ENCODE measurements around the gene MGRN1.

The MGRN1 gene

DNA sequence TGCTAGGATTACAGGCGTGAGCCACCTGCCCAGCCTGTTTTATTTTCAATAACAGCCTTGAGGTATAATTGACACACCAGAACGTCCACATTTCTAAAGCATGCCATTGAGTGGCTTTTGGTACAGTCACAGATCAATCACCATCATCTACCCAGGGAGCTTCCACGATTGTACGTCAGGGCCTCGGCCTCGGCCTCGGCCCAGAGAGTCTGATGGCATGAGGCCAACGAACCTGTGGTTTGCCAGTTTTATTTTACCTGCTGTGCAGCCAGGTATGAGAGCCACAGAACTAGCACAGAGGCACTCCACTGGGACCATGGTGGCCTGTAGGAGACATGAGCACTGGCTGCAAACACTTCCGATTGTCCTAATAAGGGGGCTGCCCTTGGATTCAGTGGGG lies 18.3 kb upstream of the MGRN1 start:
- no peak for DNase-seq

DNA sequence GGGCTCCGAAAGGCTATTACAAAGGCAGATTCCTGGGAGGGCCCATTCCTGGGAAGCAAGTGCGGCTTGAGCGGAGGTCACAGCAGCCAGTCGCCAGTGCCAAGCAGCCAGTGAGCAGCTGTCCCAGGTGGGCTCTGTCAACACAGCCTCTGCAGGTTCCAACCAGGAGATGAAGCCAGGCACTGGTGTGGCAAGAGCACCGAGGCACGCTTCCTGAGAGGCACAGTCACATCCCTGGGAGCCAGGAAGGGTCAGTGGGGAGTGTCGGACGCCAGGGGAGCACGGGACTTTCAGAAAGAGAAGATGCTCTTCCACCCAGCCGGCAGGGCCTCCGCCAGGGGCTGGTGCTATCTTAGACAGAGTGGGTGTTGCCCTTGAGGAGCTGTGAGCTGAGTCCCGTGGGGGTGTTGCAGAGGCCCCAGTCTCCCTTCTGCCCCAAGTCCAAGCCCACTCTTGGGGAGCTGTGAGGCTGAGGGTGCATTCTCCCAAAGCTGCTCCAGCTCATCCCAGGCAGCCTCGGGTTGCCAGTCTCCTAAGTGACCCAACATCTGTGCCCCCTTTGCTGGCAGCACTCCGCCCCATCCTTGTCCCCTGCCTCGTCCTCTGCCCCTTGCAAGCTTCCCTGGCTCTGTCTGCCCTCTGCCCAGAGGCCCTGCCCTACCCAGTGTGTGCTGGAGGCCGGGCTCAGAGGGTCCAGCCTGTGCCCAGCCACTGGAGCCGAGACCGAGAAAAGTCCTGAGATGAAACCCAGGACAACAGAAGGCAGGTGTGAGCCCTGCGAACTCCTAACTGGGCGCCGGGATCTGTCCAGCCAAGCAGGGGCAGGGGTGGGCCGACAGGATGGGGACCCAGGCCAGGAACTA lies 16.6 kb upstream of the MGRN1 start:
- no peak for DNase-seq

DNA sequence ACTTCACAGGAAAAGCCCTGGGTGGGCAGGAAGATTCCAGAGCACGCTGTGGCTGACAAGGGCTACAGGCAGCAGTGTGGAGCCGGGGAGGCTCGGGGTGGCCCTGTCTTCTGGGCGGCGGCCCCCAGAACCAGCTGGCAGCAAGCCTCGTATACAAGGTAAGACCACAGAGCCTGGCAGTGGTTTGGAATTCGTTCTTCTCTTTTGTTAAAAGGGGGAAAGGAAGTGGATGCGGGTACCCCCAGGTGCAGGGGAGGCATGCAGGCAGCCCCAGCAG lies 16.0 kb upstream of the MGRN1 start:
- DNase-seq = no peak

DNA sequence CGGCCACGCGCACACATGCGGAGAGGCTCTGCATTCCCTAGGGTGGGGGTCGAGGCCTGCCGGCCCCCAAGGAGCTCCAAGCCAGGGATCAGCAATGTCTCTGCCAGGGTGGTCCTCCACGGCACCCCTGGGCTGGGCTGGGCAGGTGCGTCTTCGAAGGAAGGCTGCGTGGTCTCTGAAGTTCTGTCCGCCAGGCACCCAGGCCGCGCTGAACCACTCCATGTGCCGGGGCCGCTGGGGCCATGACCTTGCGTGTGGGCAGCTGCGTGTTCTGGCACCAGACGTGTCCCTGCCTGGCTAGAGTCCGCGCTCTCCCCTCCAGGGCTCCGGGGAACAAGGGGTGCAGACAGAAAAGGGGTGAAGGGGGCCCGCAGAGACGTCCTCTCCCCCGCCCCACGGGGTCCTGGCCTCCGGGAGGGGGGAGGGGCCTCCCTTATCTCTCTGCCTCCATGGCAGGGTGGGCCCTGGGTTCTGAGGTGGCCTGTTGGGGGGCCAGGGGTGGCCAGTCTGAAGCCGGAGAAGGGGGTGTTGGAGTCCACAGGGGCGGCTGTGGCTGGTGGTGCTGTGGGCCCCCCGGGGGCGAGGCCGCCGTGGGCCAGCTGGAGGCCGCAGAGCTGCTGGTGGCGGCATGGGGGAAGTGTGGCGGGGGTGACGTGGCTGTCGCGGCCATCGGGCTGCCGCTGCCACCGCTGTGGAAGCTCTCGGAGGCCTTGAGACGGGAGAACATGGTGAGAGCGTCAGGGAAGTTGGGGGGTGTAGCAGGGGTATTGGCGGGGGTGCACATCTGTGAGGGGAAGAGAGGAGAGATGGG lies 15.2 kb upstream of the MGRN1 start:
- no peak for DNase-seq

DNA sequence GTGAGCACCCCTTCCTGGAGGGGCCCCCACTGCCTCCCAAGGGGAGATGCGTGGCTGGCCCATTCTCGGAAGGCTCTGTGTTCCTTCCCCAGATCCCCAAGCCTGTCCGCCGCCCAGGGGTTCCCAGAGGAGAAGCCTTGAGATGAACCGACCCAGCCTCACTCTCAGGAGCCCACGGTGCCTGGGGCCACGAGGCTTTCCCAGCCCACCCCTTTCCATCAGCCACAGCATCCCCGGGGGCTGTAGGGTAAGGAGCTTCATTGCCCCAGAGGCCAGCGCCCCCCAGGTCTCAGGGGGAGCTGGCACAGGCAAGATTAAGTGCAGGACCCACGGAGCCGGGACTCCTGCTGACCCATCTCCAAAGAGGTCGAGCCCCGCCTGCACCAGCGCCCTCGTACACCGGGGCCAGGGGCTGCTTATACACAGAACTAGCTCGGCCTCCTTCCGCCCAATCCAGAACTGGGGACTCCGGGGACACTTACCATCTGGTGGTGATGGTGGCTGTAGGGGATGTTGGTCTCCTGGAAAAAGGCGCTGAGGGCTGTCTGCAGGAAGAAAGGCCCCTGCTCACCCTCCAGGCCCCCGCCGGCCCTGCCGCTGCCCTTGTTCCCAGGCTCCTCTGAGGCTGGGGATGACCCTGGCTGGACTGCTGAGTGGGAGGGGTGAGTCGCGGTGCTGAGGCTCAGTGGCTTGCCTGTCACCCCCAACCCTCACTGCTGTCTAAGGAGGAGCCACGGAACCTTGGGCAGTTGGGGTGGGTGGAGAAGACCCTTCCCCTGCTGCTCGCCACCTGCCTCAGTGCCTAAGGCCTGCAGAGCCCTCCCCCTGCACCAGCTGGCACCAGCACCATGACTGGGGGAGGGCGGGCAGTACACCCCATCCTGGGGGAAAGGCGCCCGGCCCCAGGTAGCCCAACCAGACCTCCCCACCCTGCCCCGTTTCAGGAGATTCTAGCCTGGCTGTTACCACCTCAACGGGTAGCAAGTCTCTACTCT lies 14.3 kb upstream of the MGRN1 start:
- no peak for DNase-seq

DNA sequence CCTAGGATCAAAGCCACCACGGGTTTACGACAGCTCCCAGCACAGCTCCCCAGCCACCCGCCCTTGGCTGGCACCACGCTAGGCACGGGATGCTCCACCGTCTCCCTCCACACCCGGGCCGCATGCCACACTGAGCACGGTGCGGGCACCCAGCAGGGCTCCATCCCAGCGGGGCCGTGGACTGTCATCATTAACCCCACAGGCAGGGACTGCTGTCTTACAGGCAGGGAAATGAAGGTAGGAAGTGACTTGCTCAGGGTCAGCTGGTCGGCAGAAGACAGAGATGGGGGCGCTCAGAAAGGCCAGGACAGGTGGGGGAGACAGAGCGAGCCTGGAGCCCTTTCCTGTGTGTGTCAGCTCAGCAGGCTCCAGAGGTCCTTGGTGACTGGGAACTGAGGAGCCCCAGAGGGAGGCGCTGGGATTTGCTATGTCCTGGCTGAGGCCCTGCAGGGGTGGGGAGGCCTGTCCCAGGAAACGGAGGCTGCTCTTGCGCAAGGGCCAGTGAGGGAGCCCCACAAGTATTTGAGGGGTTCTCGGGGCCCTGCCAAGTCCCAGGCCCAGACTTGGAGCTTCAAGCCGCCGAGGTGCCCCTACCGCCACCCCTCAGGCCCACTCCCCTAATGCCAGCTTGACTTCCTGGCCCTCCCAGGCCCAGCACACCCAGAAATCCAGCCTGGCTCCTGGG lies 13.1 kb upstream of the MGRN1 start:
- DNase-seq = no peak

DNA sequence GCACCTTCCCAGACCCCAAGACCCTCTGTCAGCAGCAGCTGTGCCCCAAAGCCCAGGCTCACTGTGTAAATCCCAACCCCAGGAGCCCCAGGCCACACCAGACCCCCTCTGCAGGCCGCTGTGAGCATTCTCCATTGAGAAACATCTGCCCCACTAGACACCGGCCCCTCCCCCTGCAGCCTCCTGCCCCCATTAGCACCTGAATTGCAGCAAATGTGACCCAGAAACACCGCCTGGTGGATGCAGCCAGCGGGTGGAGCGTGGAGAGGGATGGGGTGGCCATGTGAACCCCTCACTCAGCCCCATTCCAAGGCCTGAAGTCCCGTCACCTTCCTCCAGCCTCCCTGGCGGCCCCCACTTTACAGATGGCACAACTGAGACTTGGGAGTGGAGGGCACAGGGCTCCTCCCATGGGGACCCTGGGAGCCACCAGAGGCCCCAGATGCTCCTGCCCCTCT lies 12.1 kb upstream of the MGRN1 start:
- DNase-seq = no peak

DNA sequence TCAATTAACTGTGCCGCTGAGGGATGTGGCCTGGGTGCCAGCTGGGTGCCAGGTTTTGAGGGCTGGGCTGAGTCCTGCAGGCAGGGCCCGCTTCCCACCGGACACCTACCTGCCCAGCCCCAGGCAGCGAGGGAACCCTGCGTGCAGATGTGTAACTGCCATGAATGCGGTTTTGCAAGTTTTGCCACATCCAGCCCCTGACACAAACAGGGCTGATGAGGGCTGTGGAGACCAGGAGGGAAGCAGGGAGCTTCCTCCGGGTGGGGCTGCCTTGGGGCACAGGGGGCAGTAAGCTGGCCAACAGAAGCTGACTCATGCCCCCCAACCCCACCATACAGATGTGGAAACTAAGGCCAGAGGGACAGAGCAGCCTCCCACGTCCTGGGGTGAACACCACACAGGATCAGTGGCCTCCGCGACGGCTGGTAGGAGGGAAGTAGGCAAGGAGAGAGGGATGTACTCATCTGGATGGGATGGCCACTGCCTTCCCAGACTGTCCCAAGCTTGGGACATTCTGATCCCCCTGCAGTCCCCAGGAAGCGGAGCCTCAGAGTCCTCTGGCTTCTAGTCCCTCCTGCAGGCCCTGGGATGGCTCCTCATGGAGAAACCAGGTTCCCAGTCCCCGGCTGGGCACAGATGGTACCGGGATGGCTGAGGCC lies 11.5 kb upstream of the MGRN1 start:
- peak in 1 of 3 donors; percentile 32 for DNase-seq

DNA sequence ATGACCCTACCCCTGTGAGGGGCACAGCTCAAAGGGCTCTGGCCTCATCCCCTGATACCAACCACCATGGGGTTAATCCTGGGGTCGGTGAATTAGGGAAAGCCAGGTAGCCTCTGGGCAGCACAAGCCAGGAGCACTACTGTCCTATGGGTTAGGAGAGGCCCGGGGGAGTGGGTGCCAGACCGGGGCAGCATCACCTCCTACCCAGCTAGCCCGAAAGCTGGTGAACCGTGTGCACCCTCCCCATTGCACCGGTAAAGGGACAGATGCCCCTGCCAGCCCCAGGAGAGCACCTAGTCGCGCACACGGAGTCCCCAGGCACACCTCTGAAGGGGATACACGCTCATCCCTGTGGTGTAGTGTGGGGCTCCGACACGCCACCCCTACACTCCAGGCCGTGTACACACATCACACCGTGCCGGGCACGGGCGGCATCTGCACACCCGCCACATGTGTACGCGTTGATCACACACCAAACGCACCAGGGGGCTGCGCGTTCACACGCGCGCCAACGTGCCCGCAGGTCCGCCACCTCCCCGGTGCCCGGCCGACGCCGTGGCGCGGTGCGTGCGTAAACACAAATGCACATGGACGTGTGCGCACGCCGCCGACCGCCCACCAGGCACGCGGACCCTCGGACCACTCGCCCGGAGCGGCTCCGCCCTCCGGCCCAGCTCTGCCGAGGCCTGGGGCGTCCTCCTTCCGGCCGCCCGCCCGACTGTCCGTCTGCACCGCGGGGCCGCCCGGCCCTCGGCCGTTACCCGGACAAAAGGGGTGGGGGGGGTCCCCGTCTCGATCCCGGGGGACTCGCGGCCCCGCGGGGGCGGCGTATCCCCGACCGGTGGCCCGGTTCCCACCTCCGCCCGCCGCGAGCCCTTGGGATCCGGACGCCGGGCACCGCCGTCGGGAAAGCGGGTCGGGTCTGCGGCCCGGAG lies 10.7 kb upstream of the MGRN1 start:
- DNase-seq = peak in 1 of 3 donors; percentile 54

DNA sequence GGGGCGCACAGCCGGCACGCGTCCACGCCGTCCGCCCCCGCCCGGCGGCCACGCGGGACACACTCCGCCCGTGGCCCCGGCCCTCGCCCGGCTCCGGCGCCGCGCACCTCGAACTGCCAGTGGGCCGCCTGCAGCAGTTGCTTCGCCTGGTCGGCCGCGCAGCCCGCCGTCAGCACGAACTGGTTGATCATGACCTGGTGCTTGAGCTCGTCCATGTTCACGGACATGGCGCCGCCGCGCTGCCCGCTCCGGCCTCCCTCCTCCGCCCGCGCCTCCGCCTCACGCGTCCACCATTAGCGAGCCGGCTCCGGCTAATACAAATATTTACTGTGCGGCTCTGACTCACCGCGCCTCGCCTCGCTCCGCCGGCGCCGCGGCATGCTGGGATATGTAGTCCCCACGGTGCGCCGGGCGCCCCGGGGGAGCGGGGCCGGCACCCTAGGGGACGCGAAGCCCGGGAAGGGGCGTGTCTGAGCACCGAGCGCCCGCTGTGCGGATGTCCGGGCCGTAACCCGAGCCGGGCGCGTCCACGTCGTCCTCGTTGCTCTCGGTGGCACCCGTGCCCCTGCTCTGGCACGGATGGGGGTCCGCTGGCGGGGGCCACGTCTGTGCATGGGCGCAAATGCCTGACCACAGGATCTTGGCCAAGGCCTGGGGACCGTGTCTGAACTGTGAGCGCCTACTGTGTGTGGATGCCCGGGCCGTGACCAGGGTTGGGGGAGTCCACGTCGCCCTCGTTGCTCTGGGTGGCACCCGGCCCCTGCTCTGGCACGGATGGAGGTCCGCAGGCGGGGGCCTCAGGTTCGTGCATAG lies 9.8 kb upstream of the MGRN1 start, which contains the start of gene UBALD1:
Gene UBALD1, minus strand, starts transcription at position 318 of the 813 bp plus-strand sequence. Its CDS starts 91 bp downstream, at position 227.
- DNase-seq = peak; percentile 93 to 96 (median 96)

DNA sequence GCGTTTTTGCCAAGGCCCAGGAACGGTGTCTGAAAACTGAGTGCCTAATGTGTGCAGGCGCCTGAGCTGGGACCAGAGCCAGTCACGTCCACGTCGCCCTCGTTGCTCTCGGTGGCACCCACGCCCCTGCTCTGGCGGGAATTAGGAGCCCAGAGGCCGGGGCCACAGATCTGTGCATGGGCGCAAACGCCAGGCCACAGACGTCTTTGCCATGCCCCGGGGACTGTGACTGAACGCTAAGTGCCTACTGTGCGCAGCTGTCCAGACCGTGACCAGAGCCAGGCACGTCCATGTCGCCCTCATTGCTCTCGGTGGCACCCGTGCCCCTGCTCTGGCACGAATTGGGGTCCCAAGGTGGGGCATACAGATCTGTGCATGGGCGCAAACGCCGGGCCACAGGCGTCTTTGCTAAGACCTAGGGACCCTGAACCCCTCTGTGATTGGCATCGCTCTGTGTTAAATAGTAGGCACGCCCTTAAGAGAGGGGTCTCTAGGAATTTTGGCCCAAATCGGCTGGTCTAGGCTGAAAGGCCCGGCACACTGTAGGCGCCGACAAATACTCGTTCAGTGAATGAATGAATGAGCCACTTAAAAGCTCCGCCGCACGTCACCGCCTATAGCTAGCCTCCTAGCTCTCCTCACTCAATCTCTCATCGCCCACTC lies 9.1 kb upstream of the MGRN1 start:
- no peak for DNase-seq

DNA sequence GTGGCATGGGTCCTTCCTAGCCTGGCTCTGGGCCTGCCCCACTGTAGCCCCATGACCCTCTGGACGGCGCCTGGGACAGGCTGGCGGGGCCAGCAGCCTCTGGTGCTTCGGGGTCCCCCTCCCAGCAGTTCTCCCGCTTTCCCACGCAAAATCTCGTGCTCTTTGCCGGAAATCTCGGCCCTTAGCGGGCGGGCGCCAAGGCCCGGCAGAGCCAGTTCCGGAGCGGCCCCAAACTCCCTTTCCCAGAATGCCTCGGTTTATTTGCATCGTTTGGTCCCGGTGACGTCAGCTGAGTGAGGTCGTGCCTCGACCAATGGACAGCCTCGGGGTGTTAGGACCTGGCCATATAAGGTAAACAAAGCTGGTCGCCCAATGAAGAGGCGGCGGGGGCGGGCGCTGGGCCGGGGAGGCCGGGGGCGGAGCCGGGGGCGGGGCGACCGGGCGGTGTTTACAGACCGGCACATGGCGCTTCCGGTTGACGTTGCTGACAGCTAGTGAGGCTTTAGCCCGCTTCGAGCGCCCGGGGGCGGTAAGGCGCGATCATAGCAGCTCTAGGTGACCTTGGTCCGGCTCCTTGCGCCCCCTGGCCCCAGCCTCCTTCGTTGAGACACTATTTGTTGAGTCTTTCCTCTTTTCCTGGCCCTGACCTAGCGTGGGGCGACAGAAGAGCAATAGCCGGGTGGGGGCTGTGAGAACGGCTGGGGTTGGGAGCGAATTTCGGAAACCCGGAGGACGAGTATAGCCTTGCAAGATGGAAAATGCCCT lies 8.4 kb upstream of the MGRN1 start:
- DNase-seq = peak; percentile 100

DNA sequence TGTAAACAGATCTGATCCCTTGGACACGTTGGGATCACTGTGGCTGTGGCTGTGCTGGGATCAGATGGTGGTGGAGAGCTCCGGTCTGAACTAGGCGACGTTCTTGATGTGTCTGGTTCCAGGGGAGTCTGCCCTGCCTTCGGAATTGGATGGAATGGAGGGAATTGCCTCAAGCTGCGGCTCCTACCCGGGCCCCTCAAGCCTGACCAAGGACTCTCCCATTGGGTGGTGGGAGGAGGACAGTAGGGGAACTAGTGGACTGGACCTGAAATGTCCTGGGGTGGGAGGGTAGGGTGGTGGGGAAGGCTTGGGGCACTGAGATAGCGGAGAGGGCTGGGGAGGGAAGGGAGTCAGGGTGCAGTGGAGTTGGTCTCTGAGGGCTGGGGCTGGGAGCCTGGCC lies 6.7 kb upstream of the MGRN1 start:
- no peak for DNase-seq

DNA sequence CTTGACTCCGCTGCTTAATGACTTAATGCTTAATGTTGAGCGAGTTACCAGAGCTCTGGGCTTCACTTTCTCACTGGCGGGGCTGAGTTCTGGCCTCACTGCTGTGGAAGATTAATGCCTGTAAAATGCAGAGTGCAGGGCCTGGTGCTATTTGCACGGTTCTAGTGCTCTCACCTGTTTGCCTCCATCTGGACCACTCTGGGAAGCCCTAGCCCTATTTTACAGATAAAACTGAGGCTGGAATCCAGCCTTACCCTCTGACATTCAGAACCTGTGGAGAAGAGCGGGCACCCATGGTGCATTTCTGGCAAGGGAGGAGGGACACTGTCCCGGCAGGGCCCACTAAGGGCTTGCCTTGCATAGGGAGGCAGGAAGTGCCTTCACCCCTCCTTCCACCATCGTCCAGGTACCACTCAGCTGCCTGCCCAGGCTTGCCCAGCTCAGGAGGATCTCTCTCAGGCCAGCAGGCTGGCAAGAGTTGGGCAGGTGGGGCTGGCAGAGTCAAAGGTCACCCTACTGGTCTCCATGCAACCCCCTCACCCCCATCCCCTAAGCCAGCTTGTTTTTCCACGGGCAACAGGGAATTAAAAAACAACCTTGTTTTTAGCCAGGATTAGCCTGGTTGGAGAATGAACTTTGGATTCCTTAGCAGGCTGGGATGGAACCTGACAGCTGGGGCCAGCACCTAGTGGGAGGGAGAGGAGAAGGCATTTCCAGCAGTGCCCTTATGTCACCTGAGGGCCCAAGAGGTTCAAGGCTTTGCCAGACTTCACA lies 5.8 kb upstream of the MGRN1 start:
- DNase-seq = no peak

DNA sequence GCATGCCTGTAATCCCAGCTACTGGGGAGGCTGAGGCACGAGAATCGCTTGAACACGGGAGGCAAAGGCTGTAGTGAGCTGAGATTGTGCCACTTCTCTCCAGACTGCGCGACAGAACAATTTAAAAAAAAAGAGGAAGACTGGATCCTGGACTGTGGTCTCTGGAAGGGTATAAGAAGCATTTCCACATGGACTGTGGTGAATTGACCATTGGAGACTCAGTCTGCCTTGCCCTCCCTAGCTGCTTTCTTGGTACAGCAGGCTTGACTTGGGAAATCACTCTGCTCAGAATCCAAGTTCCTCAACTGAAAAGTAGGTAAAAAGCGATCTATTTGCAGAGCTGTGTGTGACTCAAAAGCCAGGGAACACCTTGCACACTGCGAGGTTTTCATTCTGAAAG lies 1.0 kb upstream of the MGRN1 start:
- peak; percentile 30 to 56 (median 53) for DNase-seq

DNA sequence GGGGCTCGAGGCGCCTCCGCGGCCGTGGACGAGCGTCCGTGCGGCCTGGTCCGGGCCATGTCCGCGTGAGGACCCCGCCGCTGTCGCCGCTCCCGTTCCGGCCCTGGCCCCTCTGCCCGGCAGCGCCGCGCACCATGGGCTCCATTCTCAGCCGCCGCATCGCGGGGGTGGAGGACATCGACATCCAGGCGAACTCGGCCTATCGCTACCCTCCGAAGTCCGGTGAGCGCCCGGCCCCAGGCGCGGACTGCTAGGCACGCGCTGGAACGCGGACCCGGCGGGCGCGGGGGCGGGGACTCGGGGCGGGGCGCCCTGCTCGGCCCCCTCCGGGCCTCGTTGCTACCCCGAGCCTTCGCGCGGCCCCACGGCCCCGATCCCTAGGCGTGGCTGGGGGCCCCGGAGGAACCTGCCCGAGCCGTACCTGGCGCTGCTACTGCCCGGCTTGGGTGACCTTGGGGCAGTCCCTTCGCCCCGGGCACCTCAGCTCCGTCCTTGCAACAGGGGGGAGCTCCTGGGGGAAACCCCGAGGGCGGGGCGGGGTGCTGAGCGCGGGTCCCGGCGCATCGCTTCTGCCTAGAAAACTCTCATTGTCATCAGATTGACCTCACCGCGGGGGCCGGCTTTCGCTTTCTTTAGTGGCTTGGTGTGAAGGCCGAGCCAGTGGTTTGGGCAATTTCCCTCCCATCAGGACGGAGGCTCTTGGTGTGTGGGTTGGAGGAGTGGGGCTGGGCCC lies 367 bp downstream of the MGRN1 start:
- DNase-seq = peak; percentile 96 to 98 (median 97)
